GM18526 (cell line): ENCODE measurements around the gene TMEM131.

Experiments
- POLR2A ChIP-seq: IDR thresholded peaks from 3 replicates; pipeline ENCODE4 v1.6.1; 2011; ENCODE audit not compliant: insufficient read length; ENCODE audit errors: extremely low read depth

Gene TMEM131

GRCh38 chr2:97737421-97738178 lies 258.1 kb downstream of the TMEM131 start:
- no peak for TF ChIP-seq POLR2A

DNA sequence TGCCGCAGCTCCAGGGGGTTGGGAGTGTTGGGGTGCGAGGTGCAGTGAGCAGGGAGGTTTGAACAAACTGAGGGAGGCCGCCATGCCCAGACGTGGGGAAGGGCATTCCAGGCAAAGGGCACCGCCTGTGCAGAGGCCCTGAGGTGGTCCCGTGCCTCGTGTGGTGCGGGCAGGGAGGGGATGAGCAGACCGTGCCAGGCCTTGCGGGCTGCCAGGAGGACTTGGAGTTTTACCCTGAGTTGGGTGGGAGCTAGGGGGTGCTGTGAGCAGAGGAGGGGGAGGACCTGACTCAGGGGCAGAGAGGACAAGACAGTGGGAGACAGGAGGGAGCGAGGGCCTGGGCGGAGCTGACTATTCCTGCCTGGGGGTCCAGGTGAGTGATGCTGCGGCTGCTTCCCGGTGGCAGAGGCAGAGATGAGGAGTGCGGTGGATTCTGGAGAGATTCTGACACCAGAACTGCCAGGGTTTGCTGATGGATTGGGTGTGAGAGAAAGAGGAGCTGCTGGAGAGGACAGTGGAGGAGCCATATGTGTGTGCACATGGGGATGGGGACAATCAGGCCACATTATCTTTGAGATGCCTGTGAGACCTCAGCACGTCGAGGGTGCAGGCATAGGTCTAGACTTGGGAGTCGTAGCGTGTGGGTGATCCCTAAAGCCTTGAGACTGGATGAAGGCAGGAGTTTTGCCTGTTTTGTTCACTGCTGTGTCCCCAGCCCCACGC lies 259.0 kb downstream of the TMEM131 start:
- no peak for TF ChIP-seq POLR2A

DNA sequence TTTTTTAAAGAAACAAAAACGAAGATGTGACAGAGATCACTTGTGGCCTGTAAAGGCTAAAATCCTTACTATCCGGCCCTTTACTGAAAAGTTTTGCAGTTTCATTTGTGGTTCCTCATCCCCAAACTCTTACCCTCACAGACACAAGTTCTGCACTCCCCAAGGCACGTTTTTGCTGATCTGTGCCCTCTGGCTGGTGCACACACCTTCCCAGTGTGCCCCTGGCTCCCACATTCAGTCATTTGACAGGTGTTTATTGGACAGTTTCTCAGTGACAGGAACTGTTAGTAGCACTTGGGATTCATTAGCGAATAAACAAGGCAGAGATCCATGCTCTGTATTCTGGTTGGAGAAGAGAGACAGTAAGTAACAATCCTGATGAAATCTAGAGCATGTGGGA lies 259.6 kb downstream of the TMEM131 start:
- TF ChIP-seq POLR2A = no peak

DNA sequence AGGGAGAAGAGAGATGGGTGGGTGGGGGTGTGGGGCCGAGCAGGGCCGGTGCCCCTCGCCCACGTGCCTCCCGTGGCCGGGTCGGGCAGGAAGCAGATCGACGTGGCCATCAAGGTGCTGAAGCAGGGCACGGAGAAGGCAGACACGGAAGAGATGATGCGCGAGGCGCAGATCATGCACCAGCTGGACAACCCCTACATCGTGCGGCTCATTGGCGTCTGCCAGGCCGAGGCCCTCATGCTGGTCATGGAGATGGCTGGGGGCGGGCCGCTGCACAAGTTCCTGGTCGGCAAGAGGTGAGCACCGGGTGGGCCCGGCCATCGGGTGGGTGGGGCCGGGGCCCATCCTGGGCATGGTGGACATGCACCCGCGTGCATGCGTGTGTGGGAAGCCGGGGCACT lies 260.6 kb downstream of the TMEM131 start:
- TF ChIP-seq POLR2A = no peak

- no peak for TF ChIP-seq POLR2A
These were observed 261.4 kb downstream of the TMEM131 start for GRCh38 chr2:97734061-97735051.

DNA sequence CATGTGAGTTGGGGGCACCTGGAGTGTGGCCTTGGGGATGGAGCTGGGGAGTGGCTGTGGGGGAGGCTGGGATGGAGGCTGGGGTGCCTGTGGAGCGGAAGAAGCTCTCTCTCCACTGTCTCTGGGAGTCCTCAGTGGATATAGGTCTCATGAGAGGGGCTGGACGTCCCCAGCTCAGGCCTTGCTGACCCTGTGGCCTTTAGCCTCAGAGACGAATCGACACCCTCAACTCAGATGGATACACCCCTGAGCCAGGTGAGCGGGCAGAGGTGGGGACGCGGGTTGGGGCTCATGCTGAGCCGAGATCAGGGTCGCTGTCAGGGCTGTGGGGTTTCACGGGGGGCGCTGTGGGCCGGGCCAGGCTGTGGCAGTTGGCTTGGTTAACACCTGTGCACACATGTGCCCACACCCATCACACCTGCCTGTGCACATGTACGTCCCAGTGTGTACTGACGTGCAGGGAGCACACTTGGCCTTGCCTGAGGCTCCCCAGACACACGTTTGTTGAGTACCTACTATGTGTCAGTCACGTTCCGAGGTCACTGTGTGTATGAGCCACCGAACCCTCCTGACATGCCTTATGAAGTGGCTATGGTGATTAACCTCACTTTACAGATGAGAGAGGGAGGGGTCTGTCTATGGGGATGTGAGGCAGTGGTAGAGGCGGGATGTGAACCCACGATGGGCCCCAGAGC lies 262.3 kb downstream of the TMEM131 start:
- TF ChIP-seq POLR2A = no peak

- no peak for TF ChIP-seq POLR2A
These were observed 263.1 kb downstream of the TMEM131 start for GRCh38 chr2:97732436-97733340.

DNA sequence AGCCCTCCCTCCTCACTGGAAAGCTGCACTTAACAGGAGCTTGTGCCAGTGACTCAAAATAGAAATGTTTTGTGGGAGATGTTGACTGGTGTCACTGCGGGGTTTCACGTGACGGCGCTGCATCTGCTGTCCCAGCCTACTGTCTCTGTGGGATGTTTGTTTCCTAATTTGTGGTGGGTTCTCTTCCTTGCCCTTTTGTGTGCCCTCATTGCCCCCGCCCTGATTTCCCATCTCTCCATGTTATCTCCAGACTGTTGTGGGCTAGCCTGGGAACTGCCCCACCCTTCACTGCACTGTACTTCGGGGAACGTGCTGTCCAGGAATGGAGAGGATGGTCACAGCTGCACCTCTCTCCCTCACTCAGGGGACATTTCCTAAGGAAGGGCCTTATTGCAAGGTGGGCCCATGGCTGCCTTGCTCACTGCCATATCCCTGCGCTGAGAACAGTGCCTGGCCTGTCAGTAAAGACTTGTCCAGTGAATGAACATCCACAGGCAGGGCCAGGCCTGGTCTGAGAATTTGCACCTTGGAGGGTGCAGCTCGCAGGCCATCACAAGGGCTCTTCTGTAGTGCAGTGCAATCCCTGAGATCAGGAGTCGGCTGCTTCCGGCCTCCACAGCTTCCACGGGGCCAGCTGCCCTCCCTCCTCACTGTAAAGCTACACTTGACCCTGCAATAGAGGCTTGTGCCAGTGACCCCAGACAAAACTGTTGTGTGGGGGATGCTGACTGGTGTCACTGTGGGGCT lies 264.3 kb downstream of the TMEM131 start:
- no peak for TF ChIP-seq POLR2A

DNA sequence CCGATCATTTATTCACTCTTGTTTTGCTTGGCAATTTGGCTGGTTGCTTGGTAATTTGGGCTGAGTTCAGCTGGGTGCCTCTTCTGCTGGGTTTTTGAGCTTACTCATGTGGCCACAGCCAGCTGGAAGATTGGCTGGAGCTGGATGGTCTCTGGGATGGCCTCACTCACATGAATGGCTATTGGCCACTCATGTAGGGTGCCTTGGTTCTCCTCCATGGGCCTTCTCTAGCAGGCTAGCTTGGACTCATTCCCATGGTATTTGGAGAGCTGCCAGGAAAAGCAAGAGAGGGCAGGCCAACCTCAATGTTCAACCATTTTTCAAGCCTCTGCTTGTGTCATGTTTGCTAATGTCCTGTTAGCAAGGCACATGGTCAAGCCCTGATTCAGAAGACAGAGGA lies 265.5 kb downstream of the TMEM131 start:
- no peak for TF ChIP-seq POLR2A

GRCh38 chr2:97728091-97728731 lies 267.5 kb downstream of the TMEM131 start:
- TF ChIP-seq POLR2A = no peak

GRCh38 chr2:97727296-97727695 lies 268.5 kb downstream of the TMEM131 start:
- TF ChIP-seq POLR2A = no peak

- no peak for TF ChIP-seq POLR2A
These were observed 269.3 kb downstream of the TMEM131 start for GRCh38 chr2:97726261-97727064.
